ENCODE measurements around the gene PCDH19.
A peak's percentile ranks its signal among the peaks of the same experiment; 100 is the strongest.

Gene PCDH19

DNA sequence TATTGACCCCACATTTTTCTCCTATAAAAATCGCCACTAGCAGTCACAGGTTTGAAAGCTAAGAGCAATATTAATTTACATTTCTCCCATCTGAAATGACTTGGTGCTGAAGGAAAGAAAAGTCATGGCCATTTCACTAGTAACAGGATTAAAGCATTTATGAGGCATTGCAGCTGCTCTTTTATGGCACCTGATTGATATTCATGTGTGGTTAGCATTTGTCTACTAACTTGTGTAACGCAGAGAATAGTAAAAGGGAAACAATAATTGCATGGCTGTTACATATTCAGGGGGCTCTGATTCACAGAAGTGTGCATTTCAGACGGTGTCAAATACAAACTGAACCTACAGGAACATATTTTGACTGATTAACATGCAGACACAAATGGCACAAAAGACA lies 5.2 kb downstream of the PCDH19 start:
- no peak for DNase-seq (ENCODE audit: low read depth, low spot score)
- in situ Hi-C loops (cut with HindIII; ENCODE audit: low sequenced_read_pairs) = no loop called here
- no peak overlapping the region for H3K4me3 ChIP-seq (ENCODE audit: low read depth, low read length)
- TF ChIP-seq, protein P1, sequence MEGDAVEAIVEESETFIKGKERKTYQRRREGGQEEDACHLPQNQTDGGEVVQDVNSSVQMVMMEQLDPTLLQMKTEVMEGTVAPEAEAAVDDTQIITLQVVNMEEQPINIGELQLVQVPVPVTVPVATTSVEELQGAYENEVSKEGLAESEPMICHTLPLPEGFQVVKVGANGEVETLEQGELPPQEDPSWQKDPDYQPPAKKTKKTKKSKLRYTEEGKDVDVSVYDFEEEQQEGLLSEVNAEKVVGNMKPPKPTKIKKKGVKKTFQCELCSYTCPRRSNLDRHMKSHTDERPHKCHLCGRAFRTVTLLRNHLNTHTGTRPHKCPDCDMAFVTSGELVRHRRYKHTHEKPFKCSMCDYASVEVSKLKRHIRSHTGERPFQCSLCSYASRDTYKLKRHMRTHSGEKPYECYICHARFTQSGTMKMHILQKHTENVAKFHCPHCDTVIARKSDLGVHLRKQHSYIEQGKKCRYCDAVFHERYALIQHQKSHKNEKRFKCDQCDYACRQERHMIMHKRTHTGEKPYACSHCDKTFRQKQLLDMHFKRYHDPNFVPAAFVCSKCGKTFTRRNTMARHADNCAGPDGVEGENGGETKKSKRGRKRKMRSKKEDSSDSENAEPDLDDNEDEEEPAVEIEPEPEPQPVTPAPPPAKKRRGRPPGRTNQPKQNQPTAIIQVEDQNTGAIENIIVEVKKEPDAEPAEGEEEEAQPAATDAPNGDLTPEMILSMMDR (IDR thresholded peaks at IDR 0.05; ENCODE audit: low read depth, low read length) = no peak

DNA sequence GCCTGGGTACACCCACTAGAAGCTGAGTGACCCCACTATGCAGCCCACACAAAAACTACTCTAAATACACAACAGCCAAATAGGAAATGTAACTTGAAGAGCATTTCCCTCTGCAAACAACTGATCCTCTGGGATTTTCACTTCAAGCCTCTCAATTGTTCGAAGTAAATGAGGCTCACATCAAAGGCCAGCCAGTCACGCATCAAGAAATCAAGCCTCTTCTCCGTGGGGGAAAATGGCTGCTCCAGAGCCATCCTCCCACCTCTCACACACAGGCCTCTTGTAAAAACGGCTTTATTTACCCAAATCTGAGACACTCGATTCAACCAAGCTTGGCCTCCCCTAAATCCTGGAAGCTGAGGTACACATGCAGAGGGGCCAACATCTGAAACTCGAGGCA lies 14.3 kb downstream of the PCDH19 start:
- DNase-seq (ENCODE audit: low read depth, low spot score) = no peak
- no peak overlapping the region for H3K4me3 ChIP-seq (ENCODE audit: low read depth, low read length)
- TF ChIP-seq, protein P1 (IDR thresholded peaks at IDR 0.05; ENCODE audit: low read depth, low read length) = no peak
- in situ Hi-C loops (cut with HindIII; ENCODE audit: low sequenced_read_pairs) = no loop called here

DNA sequence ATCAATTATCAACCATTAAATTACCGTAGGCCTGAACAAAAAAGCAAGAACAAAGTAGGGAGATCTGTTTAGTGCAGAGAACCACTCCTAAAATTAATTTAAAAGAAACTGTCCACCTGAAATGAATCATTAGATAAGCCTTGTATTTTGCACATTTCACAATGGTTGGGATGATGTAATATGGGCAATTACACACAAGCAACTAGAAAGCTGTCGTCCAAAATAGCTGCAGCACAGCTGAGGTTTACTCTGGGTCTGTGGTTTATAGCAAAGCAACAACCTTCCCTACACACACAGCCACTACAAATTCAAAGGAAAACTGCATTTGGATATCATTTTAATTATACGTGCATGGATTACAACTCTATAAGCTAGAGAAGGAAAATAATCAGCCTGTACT lies 28.5 kb downstream of the PCDH19 start:
- TF ChIP-seq, protein P1 (IDR thresholded peaks at IDR 0.05; ENCODE audit: low read depth, low read length) = no peak
- DNase-seq (ENCODE audit: low read depth, low spot score) = no peak
- no peak overlapping the region for H3K4me3 ChIP-seq (ENCODE audit: low read depth, low read length)
- in situ Hi-C loops (cut with HindIII; ENCODE audit: low sequenced_read_pairs) = no loop called here

DNA sequence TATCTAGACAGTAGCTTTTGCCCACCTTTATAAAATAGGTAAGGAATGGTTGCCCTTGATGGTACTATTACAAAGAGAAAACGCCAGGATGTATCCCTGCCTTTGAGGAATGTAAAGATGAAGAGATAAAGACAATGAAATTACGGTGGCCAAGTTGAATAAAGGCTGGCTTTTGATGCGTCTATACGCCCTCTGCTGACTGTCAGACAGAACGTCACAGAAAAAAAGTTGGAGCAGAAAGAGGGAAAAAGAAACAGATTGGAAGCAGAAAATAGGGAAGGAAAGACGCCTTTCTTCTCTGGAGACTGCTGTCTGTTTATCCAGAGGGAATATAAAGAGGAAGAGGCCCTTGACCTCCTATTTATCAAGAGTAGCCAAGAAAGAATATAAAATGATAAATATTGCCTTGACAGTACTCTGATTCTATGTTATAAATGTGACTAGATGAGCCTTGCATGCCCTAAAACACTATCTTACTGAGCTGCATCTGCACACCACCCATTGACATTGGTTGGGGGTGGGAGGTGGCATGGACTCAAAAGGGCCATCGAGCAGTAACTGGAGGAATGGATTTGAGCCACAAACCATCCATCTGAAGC lies 30.6 kb downstream of the PCDH19 start:
- no peak overlapping the region for H3K4me3 ChIP-seq (ENCODE audit: low read depth, low read length)
- DNase-seq (ENCODE audit: low read depth, low spot score) = peak; percentile 9
- TF ChIP-seq, protein P1 (IDR thresholded peaks at IDR 0.05; ENCODE audit: low read depth, low read length) = peak; percentile 53
- in situ Hi-C loops (cut with HindIII; ENCODE audit: low sequenced_read_pairs) = no loop called here

DNA sequence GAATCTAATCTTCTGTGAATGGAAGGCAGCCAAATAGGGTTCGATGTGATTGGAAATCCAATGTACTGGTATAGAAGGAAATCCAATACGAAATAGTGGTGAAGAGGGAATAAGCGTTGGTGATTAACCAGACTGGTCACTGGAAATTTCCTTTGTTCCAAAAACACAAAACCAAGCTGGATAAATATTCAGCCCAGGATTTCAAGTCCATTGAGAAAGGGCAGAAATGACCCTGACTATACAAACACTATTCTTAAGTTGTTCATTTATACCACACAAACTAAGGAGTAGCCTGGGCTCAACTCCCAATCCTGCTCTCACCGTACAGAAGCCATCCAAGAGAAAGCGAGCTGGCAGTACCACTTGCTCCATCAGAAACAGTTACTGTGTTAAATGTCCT lies 32.2 kb downstream of the PCDH19 start:
- H3K4me3 ChIP-seq (ENCODE audit: low read depth, low read length) = no peak overlapping the region
- in situ Hi-C loops (cut with HindIII; ENCODE audit: low sequenced_read_pairs) = no loop called here
- DNase-seq (ENCODE audit: low read depth, low spot score) = no peak
- TF ChIP-seq, protein P1 (IDR thresholded peaks at IDR 0.05; ENCODE audit: low read depth, low read length) = no peak

DNA sequence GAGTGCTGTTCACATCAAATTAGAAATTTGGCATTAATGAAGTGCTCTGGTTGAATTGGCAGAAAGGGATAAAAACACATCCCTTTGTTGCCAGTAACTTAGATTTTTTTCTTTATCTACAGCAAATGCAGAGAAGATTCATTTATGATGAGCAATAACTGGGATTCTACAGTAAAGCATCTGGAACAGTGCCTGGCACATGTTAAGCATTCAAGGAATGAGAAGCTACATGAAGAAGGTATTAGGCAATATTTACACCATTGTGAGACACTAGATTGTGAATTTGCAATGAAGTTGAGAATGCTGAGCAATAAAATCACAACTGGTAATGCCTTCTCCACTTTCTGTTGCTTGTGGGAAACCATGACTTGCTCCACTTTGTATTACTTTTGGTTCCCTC lies 33.5 kb downstream of the PCDH19 start:
- DNase-seq (ENCODE audit: low read depth, low spot score) = no peak
- no peak overlapping the region for H3K4me3 ChIP-seq (ENCODE audit: low read depth, low read length)
- TF ChIP-seq, protein P1 (IDR thresholded peaks at IDR 0.05; ENCODE audit: low read depth, low read length) = no peak
- in situ Hi-C loops (cut with HindIII; ENCODE audit: low sequenced_read_pairs) = no loop called here

DNA sequence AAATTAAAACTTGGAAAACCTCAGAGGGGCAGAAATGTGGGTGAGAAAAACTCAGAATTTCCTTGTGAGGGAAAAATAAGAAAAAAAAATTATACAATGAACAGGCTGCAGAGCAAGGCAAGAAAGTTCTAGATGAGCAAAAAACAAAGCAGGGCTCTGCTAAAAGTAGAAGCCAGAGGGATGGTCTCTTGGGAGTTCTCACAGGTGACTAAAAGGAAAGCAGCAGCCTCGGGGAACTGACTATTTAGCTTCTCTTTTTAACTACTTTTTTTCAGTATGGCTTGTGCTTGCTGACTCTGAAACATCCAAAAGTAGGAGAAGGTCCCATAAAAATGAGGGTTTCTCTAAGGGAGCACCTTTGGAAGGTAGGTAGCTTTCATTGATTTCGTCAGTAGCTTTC lies 36.4 kb downstream of the PCDH19 start:
- H3K4me3 ChIP-seq (ENCODE audit: low read depth, low read length) = no peak overlapping the region
- TF ChIP-seq, protein P1 (IDR thresholded peaks at IDR 0.05; ENCODE audit: low read depth, low read length) = no peak
- in situ Hi-C loops (cut with HindIII; ENCODE audit: low sequenced_read_pairs) = no loop called here
- no peak for DNase-seq (ENCODE audit: low read depth, low spot score)

Data from astrocyte of the spinal cord (primary cell).